Measurements from ENCODE around the gene KNDC1.

- no peak for TF ChIP-seq CTCF (IDR thresholded peaks at IDR 0.05 in 8 of 11, conservative IDR thresholded peaks at IDR 0.05 in 3 of 11)
- no peak for TF ChIP-seq POLR2A (IDR thresholded peaks at IDR 0.05)
These were observed 37.8 kb downstream of the KNDC1 start for GRCh38 chr10:133197786-133198185.
